Adrenal gland (tissue), 12 donors: ENCODE measurements around the gene MAML2. TPM values are rescaled to one million over a fixed set of nuclear protein-coding genes. Genes with fewer than 3 reads are reported as not detected.

Source experiments
- DNase-seq, 7 donors: peaks; one replicate each; pipeline ENCODE4 v3.0.0-alpha.2; 2019 to 2020
- H3K27ac ChIP-seq, 5 donors: fragments of 200-600 bp; sonication (generic) in 4 of 5; 1 replicate in 3 of 5; 2 replicates in 2 of 5; pipeline versions ENCODE4 v1.5.1 to v1.8.0; 2016 to 2020; ENCODE audit warnings: mild to moderate bottlenecking in 1 of 5
- H3K27me3 ChIP-seq: fragments of 200-600 bp; 2 replicates; pipeline ENCODE4 v1.8.0; 2021
- H3K36me3 ChIP-seq, 2 donors: fragments of 200-600 bp; replicated peaks in 1 of 2; 1 replicate in 1 of 2; 2 replicates in 1 of 2; pipeline versions ENCODE4 v1.5.1 to v1.8.0; 2018 to 2022
- H3K4me1 ChIP-seq, 2 donors: fragments of 200-600 bp; replicated peaks in 1 of 2; 1 replicate in 1 of 2; 2 replicates in 1 of 2; pipeline versions ENCODE4 v1.5.1 to v1.8.0; 2018 to 2021
- H3K4me3 ChIP-seq, 4 donors: fragments of 200-600 bp; sonication (generic) in 3 of 4; one replicate each; pipeline ENCODE4 v1.5.1; 2016 to 2018
- H3K9me3 ChIP-seq, 3 donors: fragments of 200-600 bp; sonication (generic) in 1 of 3; replicated peaks in 1 of 3; 1 replicate in 2 of 3; 2 replicates in 1 of 3; pipeline versions ENCODE4 v1.5.1 to v1.8.0; 2016 to 2021
- CTCF ChIP-seq, 6 experiments: fragments of 450-650 bp in 4 of 6; fragments of 200-600 bp in 2 of 6; sonication (generic) in 1 of 6; IDR thresholded peaks; 1 replicate in 5 of 6; 2 replicates in 1 of 6; pipeline versions ENCODE4 v1.5.1 to v1.8.0; 2016 to 2021; ENCODE audit warnings: antibody characterized with exemption in 6 of 6, mild to moderate bottlenecking in 2 of 6, moderate library complexity in 1 of 6
- POLR2A ChIP-seq, 2 donors: fragments of 450-650 bp; IDR thresholded peaks; one replicate each; pipeline ENCODE4 v1.6.1; 2017; ENCODE audit warnings: antibody characterized with exemption in 2 of 2, mild to moderate bottlenecking in 2 of 2, moderate library complexity in 1 of 2
- WGBS, 4 donors: extraction: QIAGEN DNeasy Blood & Tissue Kit in 2 of 4; methylation state at CpG; one replicate each; pipeline versions ENCODE4 v1.1.5 to v1.1.7; 2013 to 2017; 5-methylcytosine and 5-hydroxymethylcytosine counted together
- intact Hi-C, 2 donors: fragments of 100-400 bp; cut with DNase I; formaldehyde crosslinking; loops; one replicate each; pipeline versions ENCODE4 v1.14.1 to v1.15.0; 2022 to 2023
- polyA plus RNA-seq, 3 donors: library from polyadenylated mRNA; stranded (reverse); fragments of 200-250 nt in 2 of 3; fragments of 350-450 nt in 1 of 3; fragmentation: Illumina TruSeq in 1 of 3; extraction: RNeasy Lipid Tissue Mini Kit (QIAGEN cat#74804) in 1 of 3; gene quantifications; one replicate each; pipeline ENCODE4 v1.2.3, GENCODE V29; 2013 to 2014
- total RNA-seq, 9 donors: library from RNA; depleted of rRNA in 4 of 9; stranded (reverse); fragments of >200 nt in 4 of 9; fragments of 120-200 nt in 1 of 9; fragmentation: NEBNext Ultra II Directional in 1 of 9; extraction: Animal tissue kit (Norgen Biotek cat#: 25700) in 1 of 9; gene quantifications; one replicate each; pipeline versions ENCODE4 v1.1.0 to v1.2.4, GENCODE V29; 2013 to 2023
- donor health status: healthy with polysubstance abuse.
- donor health status: Bipolar disorder and iron deficiency.
- donor health status: DM: yes; HTN: yes; CAD: no.
- donor health status: DM: no; HTN: no; CAD: no.
- donor health status: DM: no; HTN: no; CAD: no.
- donor health status: DM: yes; HTN: yes; CAD: no.

Gene MAML2
- total and polyA plus RNA-seq, 12 donors, result 1.4 to 19.4 (median 7.6) TPM

GRCh38 chr11:96102664-96103078 lies 240.3 kb downstream of the MAML2 start:
- 17 to 35% (median 29%) methylated on average over 2 of the region's 2 CpGs for WGBS, 4 donors
- Histone ChIP-seq H3K27ac (peak overlapping the region in 3 of 5 donors; percentile 6 to 24 (median 17)), H3K27me3 (no peaks in the 10 kb centered on the region), H3K36me3 (no peaks in the 10 kb centered on the region), H3K4me3 (no peak overlapping the region), H3K4me1 (peaks cover 5 to 29% of the 10 kb centered on the region in 2 donors), H3K9me3 (no peaks in the 10 kb centered on the region)
- DNase-seq, result no peak
- no peak for TF ChIP-seq CTCF (IDR thresholded peaks at IDR 0.05)
- no peak for TF ChIP-seq POLR2A (IDR thresholded peaks at IDR 0.05)
- intact Hi-C loops, result no loop called here

- Histone ChIP-seq H3K4me1 (peaks cover 5 to 35% of the 10 kb centered on the region in 2 donors), H3K9me3 (no peaks in the 10 kb centered on the region), H3K27ac (no peak overlapping the region), H3K27me3 (no peaks in the 10 kb centered on the region), H3K4me3 (no peak overlapping the region), H3K36me3 (no peaks in the 10 kb centered on the region)
- 85 to 94% (median 90%) methylated on average over 4 of the region's 4 CpGs for WGBS, 4 donors
- TF ChIP-seq CTCF (IDR thresholded peaks at IDR 0.05) (no peak), POLR2A (IDR thresholded peaks at IDR 0.05) (no peak)
- intact Hi-C loops, result no loop called here
- no peak for DNase-seq
Measured at GRCh38 chr11:96101146-96101545, 241.8 kb downstream of the MAML2 start.

- H3K36me3 ChIP-seq, result no peaks in the 10 kb centered on the region
- H3K4me1 ChIP-seq, result peaks cover 5 to 42% of the 10 kb centered on the region in 2 donors
- intact Hi-C loops, result no loop called here
- no peak for TF ChIP-seq CTCF (IDR thresholded peaks at IDR 0.05)
- no peak for TF ChIP-seq POLR2A (IDR thresholded peaks at IDR 0.05)
- no peak for DNase-seq
- no peak overlapping the region for H3K4me3 ChIP-seq
- no peaks in the 10 kb centered on the region for H3K9me3 ChIP-seq
- no peaks in the 10 kb centered on the region for H3K27me3 ChIP-seq
- 71 to 76% (median 72%) methylated on average over 7 of the region's 7 CpGs for WGBS, 4 donors
- peak overlapping the region in 2 of 5 donors; percentile 26 to 53 for H3K27ac ChIP-seq
Measured at GRCh38 chr11:96098511-96099241, 244.3 kb downstream of the MAML2 start.

- intact Hi-C loops, result no loop called here
- WGBS, 4 donors, result 88 to 89% (median 88%) methylated on average over 4 of the region's 4 CpGs
- Histone ChIP-seq H3K4me1 (peaks cover 2 to 35% of the 10 kb centered on the region in 2 donors), H3K36me3 (no peaks in the 10 kb centered on the region), H3K27me3 (no peaks in the 10 kb centered on the region), H3K9me3 (no peaks in the 10 kb centered on the region), H3K27ac (peak overlapping the region in 1 of 5 donors; percentile 53), H3K4me3 (no peak overlapping the region)
- TF ChIP-seq POLR2A (IDR thresholded peaks at IDR 0.05) (no peak), CTCF (IDR thresholded peaks at IDR 0.05) (no peak)
- no peak for DNase-seq
Measured at GRCh38 chr11:96097844-96098421, 245.1 kb downstream of the MAML2 start.
